Right lobe of liver (tissue), 4 donors: ENCODE measurements around the gene KLHL17.

Experiments used
- CTCF ChIP-seq, 4 donors: fragments of 200-600 bp in 3 of 4; fragments of 450-650 bp in 1 of 4; IDR thresholded peaks; one replicate each; pipeline versions ENCODE4 v1.5.1 to v1.8.0; 2016 to 2022; ENCODE audit warnings: antibody characterized with exemption in 4 of 4, mild to moderate bottlenecking in 2 of 4
- POLR2A ChIP-seq: fragments of 450-650 bp; IDR thresholded peaks from one replicate; pipeline ENCODE4 v1.6.1; 2017; ENCODE audit warnings: antibody characterized with exemption, mild to moderate bottlenecking
- donor health status: DM: no; HTN: no; CAD: no.
- donor health status: DM: no; HTN: no; CAD: no.
- donor health status: DM: no; HTN: yes; CAD: no.

- TF ChIP-seq CTCF (IDR thresholded peaks at IDR 0.05): peak; percentile 31 to 46 (median 42)
- no peak for TF ChIP-seq POLR2A
Observed at GRCh38 chr1:921011-921837, 39.2 kb upstream of the KLHL17 start.
